Osteocyte (in vitro differentiated cells): ENCODE results near the gene HERC2. TPM values are rescaled to one million over a fixed set of nuclear protein-coding genes. Genes with fewer than 3 reads are reported as not detected.
"Not testable (repeated sequence)": the region's sequence is repeated elsewhere in the genome, so short reads cannot be mapped to it uniquely, and the experiment has no call there.

Experiments used
- DNase-seq: peaks from one replicate; pipeline ENCODE4 v3.0.0; 2021; ENCODE audit warnings: mixed read lengths; ENCODE audit not compliant: unreplicated experiment; ENCODE audit errors: extremely low spot score
- H3K27ac Mint-ChIP-seq: one replicate; pipeline ENCODE4 v1.8.0; 2021; ENCODE audit warnings: mild to moderate bottlenecking, mixed read lengths; ENCODE audit not compliant: unreplicated experiment
- H3K27me3 Mint-ChIP-seq: one replicate; pipeline ENCODE4 v1.8.0; 2021; ENCODE audit warnings: mixed read lengths; ENCODE audit not compliant: unreplicated experiment
- H3K36me3 Mint-ChIP-seq: one replicate; pipeline ENCODE4 v1.8.0; 2021; ENCODE audit warnings: mixed read lengths; ENCODE audit not compliant: unreplicated experiment
- H3K4me1 Mint-ChIP-seq: one replicate; pipeline ENCODE4 v1.8.0; 2021; ENCODE audit warnings: mixed read lengths; ENCODE audit not compliant: unreplicated experiment
- H3K4me3 Mint-ChIP-seq: one replicate; pipeline ENCODE4 v1.8.0; 2021; ENCODE audit warnings: mild to moderate bottlenecking, moderate library complexity, mixed read lengths; ENCODE audit not compliant: unreplicated experiment
- H3K9me3 Mint-ChIP-seq: one replicate; pipeline ENCODE4 v1.8.0; 2021; ENCODE audit warnings: mixed read lengths; ENCODE audit not compliant: unreplicated experiment
- total RNA-seq: library from RNA; stranded (reverse); gene quantifications from 2 replicates; pipeline ENCODE4 v1.2.1, GENCODE V29; 2021
- TF ChIP-seq, protein P1 (sequence below): fragments of 200-600 bp; sonication (generic); IDR thresholded peaks from 2 replicates; pipeline ENCODE4 v1.5.0; 2021; ENCODE audit warnings: antibody characterized with exemption, mild to moderate bottlenecking, moderate library complexity

The HERC2 gene
- total RNA-seq, 1 donor from 2014 or later, result 89.2 TPM

DNA sequence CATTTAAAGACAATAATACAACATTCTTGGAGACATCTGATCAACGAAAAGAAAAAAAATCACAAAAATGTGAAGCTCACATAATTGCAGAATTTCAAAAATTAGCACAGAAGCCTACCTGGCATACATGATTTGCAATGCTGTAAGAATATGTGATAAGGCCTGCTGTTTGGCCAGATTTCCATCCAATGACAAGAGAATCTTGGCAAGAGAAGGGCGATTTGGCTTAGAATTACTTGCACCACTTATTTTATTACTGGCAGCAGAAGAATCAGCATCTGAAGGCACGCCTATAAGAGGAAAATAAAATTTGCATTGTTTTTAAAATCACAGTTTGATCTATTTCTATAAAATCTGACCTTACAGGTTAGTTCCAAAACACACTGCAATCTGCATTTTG is 152.6 kb downstream of the HERC2 start:
- Mint-ChIP-seq H3K27me3 (no peaks in the 10 kb centered on the region), H3K27ac (no peak overlapping the region), H3K4me1 (peaks cover 14% of the 10 kb centered on the region), H3K36me3 (peaks cover 54% of the 10 kb centered on the region), H3K4me3 (no peak overlapping the region), H3K9me3 (no peaks in the 10 kb centered on the region)
- TF ChIP-seq, protein P1, sequence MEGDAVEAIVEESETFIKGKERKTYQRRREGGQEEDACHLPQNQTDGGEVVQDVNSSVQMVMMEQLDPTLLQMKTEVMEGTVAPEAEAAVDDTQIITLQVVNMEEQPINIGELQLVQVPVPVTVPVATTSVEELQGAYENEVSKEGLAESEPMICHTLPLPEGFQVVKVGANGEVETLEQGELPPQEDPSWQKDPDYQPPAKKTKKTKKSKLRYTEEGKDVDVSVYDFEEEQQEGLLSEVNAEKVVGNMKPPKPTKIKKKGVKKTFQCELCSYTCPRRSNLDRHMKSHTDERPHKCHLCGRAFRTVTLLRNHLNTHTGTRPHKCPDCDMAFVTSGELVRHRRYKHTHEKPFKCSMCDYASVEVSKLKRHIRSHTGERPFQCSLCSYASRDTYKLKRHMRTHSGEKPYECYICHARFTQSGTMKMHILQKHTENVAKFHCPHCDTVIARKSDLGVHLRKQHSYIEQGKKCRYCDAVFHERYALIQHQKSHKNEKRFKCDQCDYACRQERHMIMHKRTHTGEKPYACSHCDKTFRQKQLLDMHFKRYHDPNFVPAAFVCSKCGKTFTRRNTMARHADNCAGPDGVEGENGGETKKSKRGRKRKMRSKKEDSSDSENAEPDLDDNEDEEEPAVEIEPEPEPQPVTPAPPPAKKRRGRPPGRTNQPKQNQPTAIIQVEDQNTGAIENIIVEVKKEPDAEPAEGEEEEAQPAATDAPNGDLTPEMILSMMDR, result no peak
- DNase-seq, result no peak

DNA sequence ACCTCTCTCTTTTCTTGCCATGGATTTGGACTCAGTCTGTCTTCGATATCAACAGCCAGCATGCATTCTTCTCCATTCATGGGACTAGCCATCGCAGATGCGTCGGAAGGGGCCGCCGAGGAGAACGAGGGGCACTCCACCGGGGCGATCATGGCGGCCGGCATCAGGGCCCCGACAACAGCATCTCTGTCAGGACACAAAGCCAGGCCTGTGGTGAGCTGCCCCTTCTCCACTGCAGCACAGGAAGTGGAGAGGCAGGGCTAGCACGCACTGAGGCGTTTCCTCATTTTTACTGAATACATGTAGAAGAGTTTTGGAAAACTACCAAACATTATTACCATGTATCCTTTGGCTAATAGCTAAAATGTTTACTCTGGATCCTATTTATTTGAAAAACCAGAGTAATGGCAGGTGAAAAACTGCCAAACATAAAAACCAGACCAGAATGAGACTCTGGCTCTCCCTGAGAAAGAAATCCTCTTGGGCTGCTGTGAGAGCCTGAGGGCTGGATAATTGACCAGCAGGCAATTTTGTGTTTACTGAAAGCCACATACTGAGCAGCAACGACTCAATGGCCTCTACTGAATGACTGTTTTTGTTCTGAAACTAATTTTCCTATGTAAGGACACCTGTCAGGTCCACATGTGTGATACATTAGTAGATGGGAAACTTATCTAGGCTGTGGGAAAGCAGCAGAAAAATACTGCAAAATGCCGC is 153.4 kb downstream of the HERC2 start:
- H3K27me3 Mint-ChIP-seq, DNase-seq, H3K9me3 Mint-ChIP-seq: not testable (repeated sequence)
- Mint-ChIP-seq H3K4me3 (peak overlapping the region; percentile 69), H3K4me1 (peaks cover 14% of the 10 kb centered on the region), H3K27ac (peak overlapping the region; percentile 96), H3K36me3 (peaks cover 56% of the 10 kb centered on the region)

- peaks cover 54% of the 10 kb centered on the region for H3K36me3 Mint-ChIP-seq
Measured at GRCh38 chr15:28167042-28167441, 154.9 kb downstream of the HERC2 start.

DNA sequence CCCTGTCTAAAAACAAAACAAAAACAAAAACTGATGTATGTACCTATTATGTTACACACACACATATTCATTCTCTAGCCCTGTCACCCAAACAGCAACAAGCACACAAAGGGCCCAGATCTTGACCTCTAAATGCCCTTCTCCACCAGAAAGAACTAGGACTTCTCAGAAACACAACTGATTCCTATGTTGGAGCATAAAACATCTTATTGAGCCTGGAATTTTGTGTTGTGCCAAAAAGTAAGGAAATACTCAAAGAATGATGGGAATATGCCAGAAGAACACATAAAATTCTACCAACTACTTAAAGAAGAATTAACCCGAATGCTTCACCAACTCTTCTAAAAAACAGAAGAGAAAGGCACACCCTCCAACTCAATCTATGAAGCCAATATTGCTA is 156.2 kb downstream of the HERC2 start:
- TF ChIP-seq, protein P1, result no peak
- Mint-ChIP-seq H3K36me3 (peaks cover 57% of the 10 kb centered on the region), H3K4me1 (peaks cover 14% of the 10 kb centered on the region), H3K27me3 (no peaks in the 10 kb centered on the region), H3K27ac (no peak overlapping the region), H3K9me3 (peaks cover 2% of the 10 kb centered on the region), H3K4me3 (no peak overlapping the region)
- DNase-seq, result no peak

More at GRCh38 chr15:28167042-28167441, 154.9 kb downstream of the HERC2 start:
- H3K4me1 Mint-ChIP-seq, result peaks cover 14% of the 10 kb centered on the region
- DNase-seq, result no peak
- no peaks in the 10 kb centered on the region for H3K9me3 Mint-ChIP-seq
- TF ChIP-seq, protein P1, result no peak
- H3K4me3 Mint-ChIP-seq, result no peak overlapping the region
- H3K27ac Mint-ChIP-seq, result no peak overlapping the region
- H3K27me3 Mint-ChIP-seq, result no peaks in the 10 kb centered on the region

GRCh38 chr15:28164876-28165275 is 157.1 kb downstream of the HERC2 start:
- DNase-seq, result no peak
- Mint-ChIP-seq H3K27ac (no peak overlapping the region), H3K4me3 (no peak overlapping the region), H3K36me3 (peaks cover 61% of the 10 kb centered on the region), H3K27me3 (no peaks in the 10 kb centered on the region), H3K4me1 (peaks cover 14% of the 10 kb centered on the region), H3K9me3 (peaks cover 4% of the 10 kb centered on the region)
- TF ChIP-seq, protein P1, result no peak
